Measurements from ENCODE around the gene MYL6B. TPM values are rescaled to one million over a fixed set of nuclear protein-coding genes. Genes with fewer than 3 reads are reported as not detected.

MYL6B gene
- total and polyA plus RNA-seq, 7 experiments from 2014 or later = 3.7 to 60.3 (median 6.7) TPM

GRCh38 chr12:56141946-56142784 is 10.2 kb upstream of the MYL6B start:
- H3K9me3 ChIP-seq (ENCODE audit: control insufficient read depth in 2 of 3, low read length in 3 of 3) = no peaks in the 10 kb centered on the region
- Mint-ChIP-seq H3K9me3 (no peaks in the 10 kb centered on the region), H3K27me3 (no peaks in the 10 kb centered on the region), H3K4me1 (peaks cover 44 to 61% (median 54%) of the 10 kb centered on the region in 7 donors), H3K4me3 (no peak overlapping the region), H3K36me3 (peaks cover 27 to 68% (median 54%) of the 10 kb centered on the region in 5 donors), H3K27ac (peak overlapping the region in 7 of 9 donors; percentile 21 to 87 (median 63))
- ChIA-PET POLR2A (interaction anchor here (0.6 to 2.6 kb wide), 6 partner anchors 8 to 36 kb away, joined by 3 to 8 read pairs (median 4); partner anchors contain the start of gene MYL6B), CTCF (interaction anchor here (0.9 to 5.7 kb wide), 2 partner anchors 14 to 24 kb away, joined by 3 to 37 read pairs; partner anchors contain the start of gene ESYT1)
- peak overlapping the region; percentile 37 for H3K27ac ChIP-seq (ENCODE audit: low read depth, low read length)
- H3K4me3 ChIP-seq (ENCODE audit: low read length) = no peak overlapping the region
- ATAC-seq (peak; percentile 41), DNase-seq (no peak)
- peaks cover 23 to 78% (median 56%) of the 10 kb centered on the region in 3 experiments for H3K36me3 ChIP-seq (ENCODE audit: control insufficient read depth in 2 of 3, insufficient read depth in 3 of 3, low read length in 3 of 3)
- H3K4me1 ChIP-seq (ENCODE audit: control insufficient read depth in 2 of 2, insufficient read depth in 2 of 2, low read length in 2 of 2) = peaks cover 8 to 33% of the 10 kb centered on the region in 2 donors
- no peaks in the 10 kb centered on the region for H3K27me3 ChIP-seq (ENCODE audit: control insufficient read depth in 2 of 2, insufficient read depth in 2 of 2, low read length in 2 of 2)
- intact Hi-C loops (cut with micrococcal nuclease) = no loop called here

- no peaks in the 10 kb centered on the region for H3K27me3 ChIP-seq (ENCODE audit: control insufficient read depth in 2 of 2, insufficient read depth in 2 of 2, low read length in 2 of 2)
- H3K27ac Mint-ChIP-seq = peak overlapping the region; percentile 20 to 86 (median 80)
- DNase-seq = no peak
- intact Hi-C loops (cut with micrococcal nuclease) = loop anchor here in 1 of 2 donors (1.0 kb wide), 1 partner anchor 9 kb away; the partner anchor contains the start of gene MYL6B
- H3K27me3 Mint-ChIP-seq = no peaks in the 10 kb centered on the region
- H3K9me3 Mint-ChIP-seq = no peaks in the 10 kb centered on the region
- ChIA-PET POLR2A (interaction anchor here (0.6 to 1.6 kb wide), 6 partner anchors 8 to 120 kb away, joined by 3 to 8 read pairs (median 4); partner anchors contain the start of genes RNF41 and ZC3H10), CTCF (interaction anchor here (0.5 kb wide), 1 partner anchor 45 kb away, joined by 3 read pairs; no protein-coding TSS in a partner anchor)
- peak overlapping the region in 4 of 10 donors; percentile 6 to 34 (median 16) for H3K4me3 Mint-ChIP-seq
- H3K27ac ChIP-seq (ENCODE audit: low read depth, low read length) = peak overlapping the region; percentile 37
- H3K4me1 ChIP-seq (ENCODE audit: control insufficient read depth in 2 of 2, insufficient read depth in 2 of 2, low read length in 2 of 2) = peaks cover 8 to 22% of the 10 kb centered on the region in 2 donors
- no peaks in the 10 kb centered on the region for H3K9me3 ChIP-seq (ENCODE audit: control insufficient read depth in 2 of 3, low read length in 3 of 3)
- peaks cover 37 to 50% (median 43%) of the 10 kb centered on the region in 7 donors for H3K4me1 Mint-ChIP-seq
- H3K36me3 ChIP-seq (ENCODE audit: control insufficient read depth in 2 of 3, insufficient read depth in 3 of 3, low read length in 3 of 3) = peaks cover 16 to 67% (median 46%) of the 10 kb centered on the region in 3 experiments
- H3K4me3 ChIP-seq (ENCODE audit: low read length) = no peak overlapping the region
- ATAC-seq = no peak
- H3K36me3 Mint-ChIP-seq = peaks cover 27 to 59% (median 48%) of the 10 kb centered on the region in 5 donors
These were observed 9.2 kb upstream of the MYL6B start for GRCh38 chr12:56143217-56143616.

- ATAC-seq (no peak), DNase-seq (no peak)
- Mint-ChIP-seq H3K36me3 (peaks cover 22 to 54% (median 42%) of the 10 kb centered on the region in 5 donors), H3K27me3 (no peaks in the 10 kb centered on the region), H3K4me3 (peak overlapping the region in 1 of 10 donors; percentile 7), H3K4me1 (peaks cover 30 to 44% (median 37%) of the 10 kb centered on the region in 7 donors), H3K9me3 (no peaks in the 10 kb centered on the region), H3K27ac (peak overlapping the region in 8 of 9 donors; percentile 33 to 86 (median 79))
- no peaks in the 10 kb centered on the region for H3K27me3 ChIP-seq (ENCODE audit: control insufficient read depth in 2 of 2, insufficient read depth in 2 of 2, low read length in 2 of 2)
- POLR2A ChIA-PET = interaction anchor here (0.6 to 1.6 kb wide), 7 partner anchors 8 to 249 kb away, joined by 3 to 8 read pairs (median 5); partner anchors contain the start of genes RNF41 and ZC3H10
- peaks cover 8 to 16% of the 10 kb centered on the region in 2 donors for H3K4me1 ChIP-seq (ENCODE audit: control insufficient read depth in 2 of 2, insufficient read depth in 2 of 2, low read length in 2 of 2)
- H3K36me3 ChIP-seq (ENCODE audit: control insufficient read depth in 2 of 3, insufficient read depth in 3 of 3, low read length in 3 of 3) = peaks cover 16 to 62% (median 39%) of the 10 kb centered on the region in 3 experiments
- intact Hi-C loops (cut with micrococcal nuclease) = loop anchor here in 1 of 2 donors (1.0 kb wide), 1 partner anchor 8 kb away; the partner anchor contains the start of gene MYL6B
- no peaks in the 10 kb centered on the region for H3K9me3 ChIP-seq (ENCODE audit: control insufficient read depth in 2 of 3, low read length in 3 of 3)
- H3K4me3 ChIP-seq (ENCODE audit: low read length) = no peak overlapping the region
- H3K27ac ChIP-seq (ENCODE audit: low read depth, low read length) = no peak overlapping the region
- CTCF ChIA-PET = interaction anchor here (1.1 kb wide), 1 partner anchor 16 kb away, joined by 3 read pairs; the partner anchor contains the start of gene ESYT1
These were observed 8.5 kb upstream of the MYL6B start for GRCh38 chr12:56143870-56144269.

- no peaks in the 10 kb centered on the region for H3K27me3 Mint-ChIP-seq
- H3K9me3 Mint-ChIP-seq = no peaks in the 10 kb centered on the region
- peak overlapping the region in 2 of 9 donors; percentile 23 to 75 for H3K27ac Mint-ChIP-seq
- no peak overlapping the region for H3K4me3 Mint-ChIP-seq
- Histone ChIP-seq H3K4me3 (ENCODE audit: low read length) (no peak overlapping the region), H3K36me3 (ENCODE audit: control insufficient read depth in 2 of 3, insufficient read depth in 3 of 3, low read length in 3 of 3) (peaks cover 16 to 55% (median 39%) of the 10 kb centered on the region in 3 experiments), H3K4me1 (ENCODE audit: control insufficient read depth in 2 of 2, insufficient read depth in 2 of 2, low read length in 2 of 2) (peaks cover 4 to 8% of the 10 kb centered on the region in 2 donors), H3K9me3 (ENCODE audit: control insufficient read depth in 2 of 3, low read length in 3 of 3) (no peaks in the 10 kb centered on the region), H3K27ac (ENCODE audit: low read depth, low read length) (no peak overlapping the region), H3K27me3 (ENCODE audit: control insufficient read depth in 2 of 2, insufficient read depth in 2 of 2, low read length in 2 of 2) (no peaks in the 10 kb centered on the region)
- ChIA-PET CTCF (no interaction called here), POLR2A (interaction anchor here (1.0 to 1.1 kb wide), 3 partner anchors 9 to 77 kb away, joined by 3 to 6 read pairs (median 4); partner anchors contain the start of genes RNF41 and ZC3H10)
- DNase-seq = no peak
- H3K36me3 Mint-ChIP-seq = peaks cover 17 to 43% (median 32%) of the 10 kb centered on the region in 5 donors
- ATAC-seq = no peak
- peaks cover 28 to 39% (median 33%) of the 10 kb centered on the region in 7 donors for H3K4me1 Mint-ChIP-seq
- intact Hi-C loops (cut with micrococcal nuclease) = no loop called here
These were observed 7.2 kb upstream of the MYL6B start for GRCh38 chr12:56145217-56145616.

- intact Hi-C loops (cut with micrococcal nuclease) = no loop called here
- Histone ChIP-seq H3K27me3 (ENCODE audit: control insufficient read depth in 2 of 2, insufficient read depth in 2 of 2, low read length in 2 of 2) (no peaks in the 10 kb centered on the region), H3K9me3 (ENCODE audit: control insufficient read depth in 2 of 3, low read length in 3 of 3) (no peaks in the 10 kb centered on the region), H3K4me1 (ENCODE audit: control insufficient read depth in 2 of 2, insufficient read depth in 2 of 2, low read length in 2 of 2) (peaks cover 14 to 17% of the 10 kb centered on the region in 2 donors), H3K36me3 (ENCODE audit: control insufficient read depth in 2 of 3, insufficient read depth in 3 of 3, low read length in 3 of 3) (peaks cover 16 to 41% (median 28%) of the 10 kb centered on the region in 3 experiments), H3K4me3 (ENCODE audit: low read length) (no peak overlapping the region), H3K27ac (ENCODE audit: low read depth, low read length) (no peak overlapping the region)
- H3K4me3 Mint-ChIP-seq = no peak overlapping the region
- peak overlapping the region in 8 of 9 donors; percentile 55 to 75 (median 62) for H3K27ac Mint-ChIP-seq
- H3K36me3 Mint-ChIP-seq = peaks cover 14 to 33% (median 23%) of the 10 kb centered on the region in 5 donors
- CTCF ChIA-PET = no interaction called here
- no peaks in the 10 kb centered on the region for H3K27me3 Mint-ChIP-seq
- ATAC-seq = no peak
- POLR2A ChIA-PET = interaction anchor here (0.6 to 3.2 kb wide), 4 partner anchors 15 to 502 kb away, joined by 4 to 18 read pairs (median 4); partner anchors contain the start of gene ESYT1
- peaks cover 28 to 43% (median 37%) of the 10 kb centered on the region in 7 donors for H3K4me1 Mint-ChIP-seq
- no peaks in the 10 kb centered on the region for H3K9me3 Mint-ChIP-seq
- no peak for DNase-seq
These were observed 5.6 kb upstream of the MYL6B start for GRCh38 chr12:56146492-56147460.
